H1 (cell line): ENCODE results near the gene GCLC. TPM values are rescaled to one million over a fixed set of nuclear protein-coding genes. Genes with fewer than 3 reads are reported as not detected.

Experiments used
- CREB1 ChIP-seq: IDR thresholded peaks from 2 replicates; pipeline ENCODE4 v1.6.1; 2012; ENCODE audit warnings: inconsistent platforms
- CTBP2 ChIP-seq: IDR thresholded peaks from 2 replicates; pipeline ENCODE4 v1.7.0; 2011; ENCODE audit warnings: borderline replicate concordance, mild to moderate bottlenecking, moderate library complexity, mixed read lengths, low read length; ENCODE audit not compliant: insufficient read depth, insufficient read length
- GTF2F1 ChIP-seq: IDR thresholded peaks from 2 replicates; pipeline ENCODE4 v1.6.1; 2012; ENCODE audit warnings: low read depth, low read length, improper control_type of control experiment, borderline replicate concordance
- JUN ChIP-seq: IDR thresholded peaks from 2 replicates; pipeline ENCODE4 v1.6.1; 2011; ENCODE audit warnings: low read depth, mild to moderate bottlenecking, improper control_type of control experiment, low read length
- MAX ChIP-seq: IDR thresholded peaks from 2 replicates; pipeline ENCODE4 v1.6.1; 2012; ENCODE audit warnings: inconsistent platforms
- RNF2 ChIP-seq: fragments of 200-900, 300-1000 bp; sonication (generic); IDR thresholded peaks from 2 replicates; pipeline ENCODE4 v1.7.1; 2016; ENCODE audit warnings: borderline replicate concordance, low read depth, mild to moderate bottlenecking, antibody characterized with exemption, low read length; ENCODE audit not compliant: poor library complexity, severe bottlenecking; ENCODE audit errors: missing control alignments
- YY1 ChIP-seq: IDR thresholded peaks from 2 replicates; pipeline ENCODE4 v1.6.1; 2011; ENCODE audit warnings: low read depth, mild to moderate bottlenecking, low read length
- polyA plus RNA-seq, 7 experiments: library from polyadenylated mRNA; depleted of rRNA in 3 of 7; stranded (reverse) in 5 of 7; unstranded in 2 of 7; fragments of >200 nt in 5 of 7; fragments of 200-250 nt in 2 of 7; gene quantifications; 1 replicate in 5 of 7; 2 replicates in 1 of 7; 4 replicates in 1 of 7; pipeline versions ENCODE4 v1.2.1 to v1.2.3, GENCODE V29; 2011 to 2013; ENCODE audit warnings: missing spikeins in 2 of 7, mixed read lengths in 2 of 7
- total RNA-seq: library from RNA; stranded (reverse); fragmentation: NEBNext Ultra II Directional; extraction: Animal tissue kit (Norgen Biotek cat#: 25700); gene quantifications from 2 replicates; pipeline ENCODE4 v1.2.1, GENCODE V29; 2021

GCLC gene
- total and polyA plus RNA-seq, 2 of the 8 experiments (the other 6 are each of a cell fraction or from before 2014, with no cell fraction given) = 15.8 to 54.0 TPM

- no peak for TF ChIP-seq GTF2F1
- no peak for TF ChIP-seq JUN
- TF ChIP-seq CREB1 = no peak
- no peak for TF ChIP-seq YY1
- no peak for TF ChIP-seq CTBP2
- TF ChIP-seq RNF2 = no peak
- no peak for TF ChIP-seq MAX
Observed at GRCh38 chr6:53465732-53466131, 79.2 kb downstream of the GCLC start (continued).
